IMR-90 (cell line): ENCODE measurements around the gene SIM2.

Experiments
- CHD1 ChIP-seq: IDR thresholded peaks from 2 replicates; pipeline ENCODE4 v1.6.1; 2012; ENCODE audit warnings: low read depth, low read length, improper control_type of control experiment
- CTCF ChIP-seq: conservative IDR thresholded peaks from 2 replicates; pipeline ENCODE4 v1.5.1; 2012; ENCODE audit warnings: mild to moderate bottlenecking, low read depth, low read length, improper control_type of control experiment

- TF ChIP-seq CTCF, result no peak
- TF ChIP-seq CHD1, result no peak
These were observed 29.6 kb downstream of the SIM2 start for GRCh38 chr21:36728371-36729111.
